NCI-H1417 (cell line): ENCODE measurements around the gene SH3PXD2A.

Source experiments
- DNase-seq, 3 experiments: peaks; one replicate each; lab custom pipeline; 2025; lab: John Stamatoyannopoulos, UW

Gene SH3PXD2A

DNA sequence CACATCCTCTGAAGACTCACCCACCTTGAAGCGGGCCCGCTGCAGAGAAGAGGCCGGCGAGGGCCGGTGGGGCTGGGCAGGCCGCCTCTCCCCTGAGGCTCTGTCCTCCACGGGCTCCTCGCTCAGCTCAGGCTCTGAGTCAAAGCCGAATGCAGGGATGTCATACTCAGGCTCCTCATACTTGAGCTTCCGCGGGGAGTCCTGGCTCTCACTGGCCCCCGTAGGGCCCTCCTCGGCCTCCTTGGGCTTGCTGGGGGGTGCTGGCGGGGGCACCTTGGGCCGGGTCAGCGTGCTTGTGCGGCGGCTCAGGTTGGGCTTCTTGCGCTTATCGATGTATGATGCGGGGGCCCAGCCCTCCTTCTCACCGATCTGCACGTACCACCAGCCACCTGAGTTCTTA is 252.0 kb downstream of the SH3PXD2A start:
- no peak for DNase-seq

DNA sequence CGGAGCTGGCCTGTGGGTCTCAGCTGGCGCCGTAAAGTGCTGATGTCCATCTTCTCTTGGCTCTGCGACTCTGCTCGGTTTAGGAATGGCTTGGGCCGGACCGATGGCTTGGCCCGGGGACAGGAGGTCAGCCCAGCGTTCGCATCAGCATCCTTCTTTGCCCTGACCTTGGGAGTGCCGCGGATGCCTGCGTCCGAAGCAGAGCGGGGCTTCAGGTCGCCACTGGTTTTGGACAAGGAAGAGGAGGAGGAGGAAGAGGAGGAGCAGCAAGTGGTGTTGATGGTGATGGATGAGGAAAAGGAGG is 252.6 kb downstream of the SH3PXD2A start:
- DNase-seq = no peak

DNA sequence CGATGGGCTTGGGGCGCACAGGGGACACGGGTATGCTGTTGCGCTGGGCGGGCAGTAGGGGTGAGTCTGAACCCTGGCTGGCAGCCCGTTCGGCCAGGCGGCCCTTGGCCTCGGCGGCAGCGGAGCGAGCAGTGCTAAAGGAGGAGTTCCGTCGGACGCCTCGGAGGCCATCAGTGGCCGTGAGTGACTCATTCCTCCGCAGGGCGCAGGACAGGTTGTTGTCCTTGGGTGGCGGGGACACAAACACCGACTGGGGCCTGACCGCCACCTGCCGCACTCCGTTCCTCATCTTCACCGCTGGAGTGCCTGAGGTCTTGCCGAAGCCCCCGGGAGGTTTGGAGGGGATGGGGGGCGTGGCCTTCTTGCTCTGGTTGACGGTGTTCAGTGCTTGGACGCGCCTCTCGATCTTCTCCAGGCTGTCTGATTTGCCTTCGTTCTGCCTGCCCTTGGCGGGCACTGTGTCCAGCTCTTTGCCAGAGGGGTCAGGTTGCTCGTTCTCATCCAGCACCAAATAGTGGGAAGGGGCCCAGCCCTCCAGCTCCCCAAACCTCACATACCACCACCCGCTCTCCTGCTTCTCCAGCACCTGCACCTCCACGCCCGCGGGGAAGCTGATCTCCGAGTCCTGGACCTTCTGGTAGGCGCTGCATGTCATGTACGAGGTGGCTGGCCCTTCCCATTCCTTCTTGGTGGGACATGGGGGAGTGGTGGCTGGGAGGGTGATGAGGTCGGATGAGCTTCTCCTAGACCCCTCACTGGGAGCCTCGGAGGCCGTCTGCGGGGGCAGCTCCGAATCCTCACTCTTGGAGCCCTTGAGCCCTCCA is 253.1 kb downstream of the SH3PXD2A start:
- no peak for DNase-seq

DNA sequence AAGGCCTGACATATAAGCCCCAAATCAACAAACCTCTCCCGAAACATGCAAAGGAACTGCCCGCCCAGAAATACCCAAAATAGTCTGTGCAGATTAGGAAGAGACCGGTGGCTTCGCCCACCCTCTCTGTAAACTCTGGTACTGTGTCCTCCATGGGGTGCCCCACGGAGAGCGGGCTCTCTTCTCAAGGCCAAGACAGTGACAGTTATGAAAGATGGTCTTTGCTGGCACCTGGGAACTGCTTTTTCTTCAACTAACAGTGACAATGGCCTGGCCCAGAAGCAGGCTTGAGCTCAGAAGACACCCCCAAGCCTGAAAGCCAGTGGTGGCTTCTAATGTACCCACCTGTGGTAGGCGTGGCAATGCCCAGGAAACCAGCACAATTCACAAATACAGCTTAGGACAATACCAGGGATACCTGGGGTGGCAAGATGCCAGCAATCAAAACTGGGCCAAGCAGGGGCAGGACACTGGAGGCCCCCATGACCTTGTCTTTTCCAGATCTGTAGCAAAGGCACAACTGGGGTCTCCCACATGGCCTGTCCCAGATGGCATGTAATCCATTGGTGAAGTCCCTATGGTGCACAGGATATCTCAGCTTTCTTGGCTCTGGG is 254.3 kb downstream of the SH3PXD2A start:
- DNase-seq = no peak

DNA sequence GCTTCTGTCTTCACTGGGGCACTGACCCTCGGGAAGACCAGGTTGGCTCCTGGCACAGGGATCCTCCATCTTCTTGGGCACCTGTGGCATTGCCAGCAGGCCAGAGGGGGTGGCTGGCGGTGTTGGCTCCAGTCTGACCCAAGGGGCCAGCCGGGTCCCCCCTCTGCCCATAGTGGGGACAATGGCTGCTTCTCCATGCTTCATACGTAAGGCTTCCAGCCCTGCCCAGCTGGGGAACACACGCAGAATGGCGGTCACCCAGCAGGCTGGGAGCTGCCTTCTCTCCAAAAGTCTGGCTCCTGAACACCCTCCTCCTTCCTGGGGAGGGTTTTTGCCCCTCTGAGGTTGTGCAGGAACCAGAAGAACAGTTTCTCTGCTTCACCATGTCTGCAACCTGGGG is 255.1 kb downstream of the SH3PXD2A start:
- no peak for DNase-seq

DNA sequence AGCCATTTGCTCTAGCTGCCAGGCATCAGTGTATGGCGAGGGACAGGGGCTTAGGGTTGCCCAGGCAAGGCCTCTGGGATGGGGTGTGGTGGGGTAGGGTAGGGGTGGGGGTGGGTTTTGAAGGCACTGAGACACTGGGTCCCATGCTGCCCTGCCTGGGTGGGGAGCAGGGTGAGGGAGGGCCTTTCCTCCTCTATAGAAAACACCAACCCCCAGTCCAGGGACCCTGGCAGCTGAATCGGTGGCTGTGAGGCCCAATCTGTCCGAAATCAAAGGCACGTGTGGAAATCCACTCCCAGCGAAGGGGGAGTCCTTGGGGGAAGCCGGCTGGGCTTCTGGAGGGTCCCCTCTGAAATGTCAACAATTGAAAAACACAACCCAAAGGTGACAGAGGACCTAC is 255.5 kb downstream of the SH3PXD2A start:
- no peak for DNase-seq

DNA sequence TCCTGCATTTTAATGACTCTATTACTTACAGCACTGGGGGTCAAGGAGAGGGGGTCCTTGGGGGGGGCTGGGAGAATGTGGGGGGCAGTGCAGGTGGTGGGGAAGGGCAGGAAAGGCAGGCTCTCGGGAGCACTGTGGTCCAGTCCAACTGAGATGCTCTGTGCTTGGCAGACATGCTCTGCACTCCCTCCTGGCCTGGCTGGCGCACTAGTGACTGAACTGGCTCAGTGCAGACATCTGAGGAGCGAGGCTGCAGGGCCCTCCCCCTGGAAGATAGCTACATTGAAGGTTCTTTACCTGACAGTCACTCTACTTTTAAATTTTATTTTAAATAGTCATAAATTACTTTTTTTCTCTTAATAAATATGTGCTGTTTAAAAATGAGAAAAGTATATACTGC is 256.2 kb downstream of the SH3PXD2A start:
- no peak for DNase-seq

DNA sequence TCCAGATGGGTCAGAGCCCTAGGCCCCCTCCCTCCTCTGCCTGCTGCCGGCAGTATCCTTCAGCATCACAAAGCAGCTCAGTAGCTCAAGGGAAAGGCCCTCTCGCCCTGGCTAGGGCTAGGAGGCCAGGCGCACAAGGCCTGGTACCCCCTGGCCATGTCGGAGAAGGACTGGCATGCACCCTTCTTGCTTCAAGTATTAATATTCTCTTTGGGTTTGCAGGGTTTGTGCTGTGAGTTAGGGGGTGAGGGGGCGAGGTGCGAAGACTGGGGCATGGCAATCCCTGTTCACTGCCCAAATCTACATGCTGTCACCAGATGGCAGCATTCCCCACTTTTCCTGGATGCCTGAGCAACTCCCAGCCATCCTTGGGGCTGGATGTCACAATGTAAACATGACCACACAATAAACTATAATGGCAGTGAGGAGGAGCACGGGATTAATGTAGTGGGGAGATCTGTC is 256.7 kb downstream of the SH3PXD2A start:
- peak; percentile 54 to 84 (median 63) for DNase-seq

DNA sequence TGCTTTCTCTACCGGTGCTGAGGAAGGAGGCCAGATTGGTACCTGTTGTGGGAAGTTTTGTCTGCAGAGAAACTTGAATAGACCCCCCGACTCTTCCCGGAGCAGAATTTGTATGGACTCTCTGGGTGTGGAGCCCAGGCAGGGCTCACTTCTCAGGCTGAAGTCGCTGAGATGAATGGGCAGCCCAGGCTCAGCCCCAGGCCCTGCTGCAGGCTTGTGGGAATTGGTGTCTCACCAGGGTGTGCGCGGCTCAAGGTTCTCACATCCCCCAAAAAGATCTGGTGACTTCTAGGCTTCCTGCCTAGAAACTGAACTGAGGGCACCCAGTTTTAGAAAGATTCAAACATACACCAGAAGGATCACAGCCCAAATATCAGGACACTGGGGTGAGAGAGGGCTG is 258.4 kb downstream of the SH3PXD2A start:
- DNase-seq = no peak

DNA sequence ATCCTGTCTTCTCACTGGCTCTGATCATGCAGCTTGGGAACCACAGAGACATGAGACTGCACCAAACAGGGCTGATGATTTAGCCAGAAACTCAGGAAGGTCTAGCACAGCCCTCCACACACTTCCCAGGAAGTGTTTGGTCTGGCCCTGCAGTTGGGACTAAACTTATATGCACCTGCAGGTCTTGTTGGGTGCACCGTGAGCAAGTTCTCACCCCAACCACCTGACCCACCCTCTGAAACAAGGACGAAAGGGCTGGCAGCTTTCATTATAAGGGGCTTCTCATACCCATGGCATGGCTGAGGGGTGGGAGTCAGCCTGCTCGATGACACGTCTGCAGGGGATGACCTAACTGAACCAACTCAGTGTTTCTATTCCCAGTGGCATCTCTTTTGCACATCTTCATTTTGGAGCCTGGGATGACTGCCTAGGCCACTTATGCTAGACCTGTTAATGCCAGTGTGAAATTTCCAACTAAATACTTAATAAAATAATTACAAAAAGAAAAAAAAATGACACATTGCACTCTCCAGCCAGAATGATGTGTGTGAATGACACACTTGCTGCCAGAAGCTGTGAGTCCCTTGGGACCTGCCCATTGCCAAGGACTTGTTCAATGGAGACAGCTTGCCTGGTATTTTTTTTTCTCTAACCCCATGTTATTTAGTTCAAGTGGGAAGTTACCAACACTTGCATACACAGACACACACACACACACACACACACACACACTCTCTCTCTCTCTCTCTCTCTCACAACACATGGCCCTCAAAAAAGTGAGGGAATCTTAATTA is 259.2 kb downstream of the SH3PXD2A start:
- DNase-seq = peak in 1 of 3 experiments; percentile 35

DNA sequence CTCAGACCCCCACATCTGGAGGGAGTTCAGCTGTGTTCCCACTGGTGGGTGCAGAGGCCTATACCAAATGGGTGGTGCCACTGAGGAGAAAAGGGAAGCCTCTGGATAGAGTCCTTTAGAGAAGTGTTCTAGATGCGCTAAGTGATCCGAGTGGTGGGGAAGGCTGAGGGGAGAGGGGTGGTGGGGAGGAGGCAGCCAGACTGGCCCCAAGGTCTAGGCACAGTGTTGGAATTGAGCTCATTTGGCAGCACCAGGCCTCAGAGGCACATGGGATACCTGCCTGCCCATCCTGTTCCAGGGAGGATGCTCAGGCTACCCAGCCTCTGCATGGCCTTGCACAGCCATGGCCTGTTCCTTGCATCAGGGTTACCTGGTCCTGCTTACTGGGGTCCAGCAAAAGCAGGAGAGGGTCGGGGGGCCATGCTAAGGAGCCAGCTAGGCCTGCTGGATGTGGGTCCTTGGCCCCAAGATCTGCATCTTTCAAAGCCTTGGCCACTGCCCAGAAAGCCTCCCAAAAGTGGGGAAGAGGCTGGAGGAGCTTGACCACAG is 262.3 kb downstream of the SH3PXD2A start:
- DNase-seq = no peak

DNA sequence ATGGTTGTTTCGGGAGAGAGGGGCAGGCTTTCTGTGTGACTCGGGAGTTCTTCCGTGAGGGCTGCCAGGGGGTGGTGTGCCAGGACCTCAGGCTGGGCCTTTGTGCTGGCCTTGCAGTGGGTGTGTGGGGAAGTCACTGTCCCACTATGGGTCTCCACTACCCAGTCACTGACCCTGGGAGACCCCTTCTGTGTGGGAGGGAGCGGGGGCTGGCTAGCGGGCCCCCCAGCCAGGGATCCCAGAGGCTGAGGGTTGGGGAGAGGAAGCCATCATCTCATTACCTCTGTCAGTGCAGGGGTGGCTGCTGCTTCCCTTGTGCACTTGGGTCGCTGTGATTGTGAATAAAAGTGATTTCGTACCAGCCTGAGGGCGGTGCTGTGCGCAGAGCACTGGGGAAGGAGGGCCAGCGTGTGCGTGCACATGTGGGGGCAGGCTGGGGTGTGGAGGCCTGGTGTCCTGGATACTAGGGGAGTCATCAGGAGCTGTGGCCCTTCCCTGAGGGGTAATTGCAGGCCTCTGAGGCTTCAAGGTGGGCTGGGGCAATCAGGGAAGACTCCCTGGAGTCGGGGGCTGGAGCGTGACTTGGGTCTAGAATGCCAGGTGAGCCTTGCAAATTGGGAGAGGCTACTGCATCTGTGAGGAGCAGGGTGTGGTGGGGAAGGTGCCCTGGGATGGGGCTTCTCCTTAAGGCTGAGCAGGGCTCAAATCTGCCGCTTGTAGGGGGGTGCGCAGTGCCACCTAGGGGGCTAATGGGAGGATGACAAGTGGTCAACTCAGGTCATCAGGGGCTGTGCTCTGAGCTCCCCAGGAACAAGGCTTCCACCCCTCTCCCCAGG is 263.0 kb downstream of the SH3PXD2A start:
- DNase-seq = peak; percentile 5 to 47 (median 11)

DNA sequence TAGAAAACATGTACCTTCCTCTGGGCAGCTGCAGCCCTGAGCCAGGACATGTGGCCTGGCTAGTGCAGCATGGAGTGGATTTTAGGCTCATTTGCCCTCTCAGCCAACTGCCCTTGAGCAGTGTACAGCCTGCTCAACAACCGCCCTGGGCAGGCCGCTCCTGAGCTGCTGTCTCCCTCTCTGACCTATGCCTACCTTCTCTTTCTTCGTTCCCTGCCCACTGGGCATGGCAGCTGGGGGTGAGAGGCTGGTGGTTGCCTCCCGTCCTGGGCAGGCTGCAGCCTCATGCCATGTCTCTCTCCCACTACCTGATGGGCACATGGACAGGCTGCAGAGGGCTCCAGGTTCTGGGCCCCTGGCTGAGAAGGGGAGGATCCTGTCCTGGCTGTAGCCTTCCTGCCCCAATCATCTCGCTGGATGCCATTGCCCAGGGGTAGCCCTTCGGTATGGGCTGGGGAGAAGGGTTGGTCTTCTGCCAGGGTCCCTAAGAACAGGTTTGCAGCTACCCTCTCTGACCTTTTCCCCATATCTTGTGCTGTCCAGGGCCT is 264.6 kb downstream of the SH3PXD2A start:
- no peak for DNase-seq

DNA sequence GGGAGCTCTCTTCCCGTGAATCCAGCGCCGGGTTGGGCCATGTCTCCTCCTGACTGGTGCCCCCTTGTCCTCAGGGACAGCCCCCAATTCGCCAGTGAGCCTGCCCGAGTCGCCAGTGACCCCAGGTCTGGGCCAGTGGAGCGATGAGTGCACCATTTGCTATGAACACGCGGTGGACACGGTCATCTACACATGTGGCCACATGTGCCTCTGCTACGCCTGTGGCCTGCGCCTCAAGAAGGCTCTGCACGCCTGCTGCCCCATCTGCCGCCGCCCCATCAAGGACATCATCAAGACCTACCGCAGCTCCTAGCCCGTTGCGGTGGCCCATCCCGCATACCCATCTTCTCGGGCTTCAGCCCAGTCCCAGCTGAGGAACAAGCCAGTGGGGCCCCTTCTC is 265.3 kb downstream of the SH3PXD2A start:
- DNase-seq = no peak

DNA sequence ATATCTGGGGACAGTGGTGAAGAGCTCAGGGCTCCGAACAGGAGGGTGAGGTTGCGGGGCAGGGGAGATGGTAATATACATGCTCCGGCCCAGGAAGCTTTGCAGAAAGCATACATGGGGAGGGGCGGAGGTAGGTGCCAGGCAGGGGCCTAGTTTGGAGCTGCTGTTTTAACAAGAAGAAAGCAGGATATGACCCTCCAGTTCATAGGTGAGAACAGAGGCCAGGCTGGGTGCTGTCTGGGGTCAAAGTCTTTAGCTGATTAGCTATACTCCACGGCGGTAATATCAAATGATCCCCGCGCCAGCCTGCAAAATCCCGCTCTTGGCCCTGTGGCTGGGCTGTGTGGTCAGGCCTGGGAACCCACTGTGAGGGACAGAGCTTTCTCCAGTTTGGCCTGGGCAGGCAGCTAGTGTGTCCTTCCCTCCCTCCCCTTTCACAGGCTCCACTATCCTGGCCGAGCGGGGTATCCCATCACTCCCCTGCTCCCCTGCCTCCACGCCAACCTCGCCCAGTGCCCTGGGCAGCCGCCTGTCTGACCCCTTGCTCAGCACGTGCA is 266.2 kb downstream of the SH3PXD2A start:
- DNase-seq = no peak

DNA sequence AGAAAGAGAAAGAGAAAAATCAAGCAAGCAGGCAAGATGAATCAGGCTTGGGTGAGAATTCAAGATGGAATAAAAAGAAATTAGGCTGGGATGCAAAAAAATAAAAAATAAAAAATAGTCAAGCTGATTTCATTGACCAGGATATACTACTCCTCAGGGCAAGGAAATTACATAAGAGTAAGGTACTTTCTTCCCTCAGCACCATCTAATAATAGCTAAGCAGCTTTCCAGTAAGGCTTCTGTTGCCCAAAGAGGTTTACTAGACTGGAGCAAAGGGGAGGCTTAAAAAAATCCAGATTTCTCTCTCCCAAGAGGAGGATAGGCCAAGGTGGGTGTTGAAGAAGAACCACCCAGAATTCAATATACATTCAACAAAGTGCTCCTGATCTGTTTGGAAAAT is 268.3 kb downstream of the SH3PXD2A start:
- no peak for DNase-seq

DNA sequence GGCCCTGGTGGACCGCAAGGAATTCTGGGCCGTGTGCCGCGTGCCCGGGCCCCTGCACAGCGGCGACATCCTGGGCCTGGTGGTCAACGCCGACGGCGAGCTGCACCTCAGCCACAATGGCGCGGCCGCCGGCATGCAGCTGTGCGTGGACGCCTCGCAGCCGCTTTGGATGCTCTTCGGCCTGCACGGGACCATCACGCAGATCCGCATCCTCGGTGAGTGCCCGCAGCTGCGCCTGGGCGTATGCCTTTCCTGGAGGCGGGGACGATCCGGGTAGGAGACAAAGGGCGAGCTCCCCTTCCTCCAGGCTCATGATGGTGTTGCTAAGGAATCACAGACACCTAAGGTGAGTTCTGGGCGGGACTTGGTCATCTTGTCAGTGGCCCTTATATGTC is 270.4 kb downstream of the SH3PXD2A start:
- DNase-seq = no peak

DNA sequence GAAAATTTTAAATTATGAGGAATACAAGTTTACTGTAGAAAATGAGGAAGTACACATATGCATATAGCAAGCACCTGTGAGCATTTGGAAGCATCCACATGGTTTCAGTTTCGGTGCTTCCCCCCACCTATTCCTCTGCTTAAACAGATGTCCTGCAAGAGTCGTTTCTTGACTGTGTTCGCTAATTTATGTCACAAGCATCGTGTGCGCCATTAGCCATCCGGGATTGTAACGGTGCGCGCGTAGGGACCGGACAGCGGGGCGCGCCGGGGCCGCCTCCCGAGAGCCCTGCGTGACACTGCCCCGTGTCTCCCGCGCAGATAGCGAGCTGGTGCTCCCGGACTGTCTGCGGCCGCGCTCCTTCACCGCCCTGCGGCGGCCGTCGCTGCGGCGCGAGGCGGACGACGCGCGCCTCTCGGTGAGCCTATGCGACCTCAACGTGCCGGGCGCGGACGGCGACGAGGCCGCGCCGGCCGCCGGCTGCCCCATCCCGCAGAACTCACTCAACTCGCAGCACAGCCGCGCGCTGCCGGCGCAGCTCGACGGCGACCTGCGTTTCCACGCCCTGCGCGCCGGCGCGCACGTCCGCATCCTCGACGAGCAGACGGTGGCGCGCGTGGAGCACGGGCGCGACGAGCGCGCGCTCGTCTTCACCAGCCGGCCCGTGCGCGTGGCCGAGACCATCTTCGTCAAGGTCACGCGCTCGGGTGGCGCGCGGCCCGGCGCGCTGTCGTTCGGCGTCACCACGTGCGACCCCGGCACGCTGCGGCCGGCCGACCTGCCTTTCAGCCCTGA is 271.0 kb downstream of the SH3PXD2A start:
- no peak for DNase-seq

DNA sequence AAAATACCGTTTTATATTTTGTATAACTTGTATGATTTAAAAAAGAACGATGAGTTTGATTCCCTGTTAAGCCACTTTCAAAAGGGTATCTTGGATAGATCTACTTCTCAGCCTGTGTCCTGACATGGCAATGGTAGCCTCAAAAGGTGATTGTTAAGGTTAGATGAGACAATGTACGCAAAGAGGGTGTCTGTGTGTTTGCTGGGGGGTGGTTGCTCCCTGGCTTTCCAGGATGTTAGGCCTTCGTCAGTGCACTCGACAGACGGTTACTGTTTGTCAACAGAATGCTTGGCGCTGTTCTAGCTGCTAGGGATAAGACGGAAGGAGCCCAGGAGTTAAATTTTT is 271.5 kb downstream of the SH3PXD2A start:
- DNase-seq = no peak

DNA sequence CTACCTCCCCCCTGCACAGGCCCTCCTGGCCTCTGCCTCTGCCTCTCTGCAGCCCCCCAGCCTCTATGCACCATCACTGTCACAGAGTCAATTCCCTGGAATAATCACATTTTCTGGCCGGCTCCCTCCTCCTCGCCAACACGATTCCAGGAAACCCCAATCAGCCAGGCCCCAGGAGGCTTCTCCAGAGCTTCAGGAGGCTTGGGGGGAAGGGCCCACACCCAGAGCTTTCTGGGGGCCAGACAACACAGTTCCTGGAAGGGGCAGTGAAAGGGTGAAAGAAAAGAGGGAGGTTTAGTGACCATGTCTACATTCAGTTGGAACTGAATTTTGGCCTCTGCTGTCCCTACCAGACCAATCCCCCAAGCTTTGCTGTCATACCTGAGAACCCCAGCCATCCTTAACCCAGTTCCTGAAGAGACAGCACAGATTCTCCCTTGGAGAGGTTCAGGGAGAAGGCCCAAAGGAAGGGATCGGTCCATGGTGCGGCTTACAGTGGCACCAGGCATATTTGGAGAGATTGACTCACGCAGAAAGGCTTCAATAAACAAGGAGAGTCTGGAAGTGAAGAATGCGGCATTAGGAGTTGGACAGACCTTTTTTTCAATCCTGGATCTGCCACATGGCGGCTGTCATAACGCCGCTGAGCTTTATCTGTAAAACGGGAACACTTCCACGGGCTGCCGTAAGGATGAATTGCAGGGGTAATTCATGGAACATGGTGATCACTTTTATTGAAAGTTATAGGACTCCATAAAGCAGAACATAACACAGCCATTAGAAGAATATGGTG is 272.8 kb downstream of the SH3PXD2A start:
- DNase-seq = no peak
